ENCODE data around the gene MARCHF2. TPM values are rescaled to one million over a fixed set of nuclear protein-coding genes. Genes with fewer than 3 reads are reported as not detected.
A peak's percentile ranks its signal among the peaks of the same experiment; 100 is the strongest.

MARCHF2 gene
- total RNA-seq, 2 experiments from 2014 or later, result 20.0 to 22.2 TPM

DNA sequence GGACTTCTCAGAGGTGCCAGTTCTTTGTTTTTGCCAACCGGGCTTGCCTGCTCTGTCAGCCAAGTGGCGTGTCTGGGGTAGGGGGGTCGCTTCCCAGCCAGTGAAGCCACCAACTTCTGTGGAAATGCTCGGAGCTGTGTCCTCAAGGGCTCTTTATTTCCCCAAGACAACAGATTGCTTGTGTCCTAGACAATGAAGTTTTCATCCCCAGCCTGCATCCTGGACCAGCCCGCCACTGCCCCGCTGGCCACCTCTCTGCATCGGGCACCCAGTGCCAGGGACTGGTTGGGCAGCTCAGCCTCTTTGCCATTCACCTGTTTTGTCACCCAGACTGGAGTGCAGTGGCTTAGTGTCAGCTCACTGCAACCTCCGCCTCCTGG lies 19.2 kb upstream of the MARCHF2 start:
- H3K27ac Mint-ChIP-seq, result no peak overlapping the region
- TF ChIP-seq, protein P1, sequence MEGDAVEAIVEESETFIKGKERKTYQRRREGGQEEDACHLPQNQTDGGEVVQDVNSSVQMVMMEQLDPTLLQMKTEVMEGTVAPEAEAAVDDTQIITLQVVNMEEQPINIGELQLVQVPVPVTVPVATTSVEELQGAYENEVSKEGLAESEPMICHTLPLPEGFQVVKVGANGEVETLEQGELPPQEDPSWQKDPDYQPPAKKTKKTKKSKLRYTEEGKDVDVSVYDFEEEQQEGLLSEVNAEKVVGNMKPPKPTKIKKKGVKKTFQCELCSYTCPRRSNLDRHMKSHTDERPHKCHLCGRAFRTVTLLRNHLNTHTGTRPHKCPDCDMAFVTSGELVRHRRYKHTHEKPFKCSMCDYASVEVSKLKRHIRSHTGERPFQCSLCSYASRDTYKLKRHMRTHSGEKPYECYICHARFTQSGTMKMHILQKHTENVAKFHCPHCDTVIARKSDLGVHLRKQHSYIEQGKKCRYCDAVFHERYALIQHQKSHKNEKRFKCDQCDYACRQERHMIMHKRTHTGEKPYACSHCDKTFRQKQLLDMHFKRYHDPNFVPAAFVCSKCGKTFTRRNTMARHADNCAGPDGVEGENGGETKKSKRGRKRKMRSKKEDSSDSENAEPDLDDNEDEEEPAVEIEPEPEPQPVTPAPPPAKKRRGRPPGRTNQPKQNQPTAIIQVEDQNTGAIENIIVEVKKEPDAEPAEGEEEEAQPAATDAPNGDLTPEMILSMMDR (IDR thresholded peaks at IDR 0.05), result no peak
- intact Hi-C loops (cut with DNase I, micrococcal nuclease), result loop anchor here in 1 of 2 experiments (5.0 to 10.0 kb wide), 2 partner anchors 438 to 449 kb away; partner anchors contain the start of genes MBD3L1, TIMM44 and ZNF558
- ATAC-seq (ENCODE audit: poor library complexity), result no peak
- H3K36me3 Mint-ChIP-seq (ENCODE audit: low read depth), result peaks cover 23% of the 10 kb centered on the region
- no peaks in the 10 kb centered on the region for H3K9me3 ChIP-seq (ENCODE audit: control insufficient read depth in 1 of 2, insufficient read depth in 1 of 2, low read length in 2 of 2)
- peaks cover 43% of the 10 kb centered on the region for H3K4me1 Mint-ChIP-seq (ENCODE audit: low read depth)
- peak overlapping the region in 1 of 2 donors; percentile 13 for H3K27ac ChIP-seq (ENCODE audit: low read depth in 1 of 2, low read length in 2 of 2)
- ChIA-PET CTCF (no interaction called here), POLR2A (interaction anchor here (0.7 kb wide), 1 partner anchor 72 kb away, joined by 3 read pairs; the partner anchor contains the start of genes NDUFA7 and RPS28)
- no peak overlapping the region for H3K4me3 ChIP-seq (ENCODE audit: low read length)
- H3K27me3 Mint-ChIP-seq, result no peaks in the 10 kb centered on the region
- no peaks in the 10 kb centered on the region for H3K9me3 Mint-ChIP-seq
- H3K27me3 ChIP-seq (ENCODE audit: control insufficient read depth in 1 of 2, insufficient read depth in 2 of 2, low read length in 2 of 2), result no peaks in the 10 kb centered on the region
- H3K4me3 Mint-ChIP-seq, result no peak overlapping the region
- peaks cover 4% of the 10 kb centered on the region for H3K36me3 ChIP-seq (ENCODE audit: insufficient read depth, low read length)
- H3K4me1 ChIP-seq (ENCODE audit: insufficient read depth, low read length), result peaks cover 48% of the 10 kb centered on the region
- no peak for DNase-seq

DNA sequence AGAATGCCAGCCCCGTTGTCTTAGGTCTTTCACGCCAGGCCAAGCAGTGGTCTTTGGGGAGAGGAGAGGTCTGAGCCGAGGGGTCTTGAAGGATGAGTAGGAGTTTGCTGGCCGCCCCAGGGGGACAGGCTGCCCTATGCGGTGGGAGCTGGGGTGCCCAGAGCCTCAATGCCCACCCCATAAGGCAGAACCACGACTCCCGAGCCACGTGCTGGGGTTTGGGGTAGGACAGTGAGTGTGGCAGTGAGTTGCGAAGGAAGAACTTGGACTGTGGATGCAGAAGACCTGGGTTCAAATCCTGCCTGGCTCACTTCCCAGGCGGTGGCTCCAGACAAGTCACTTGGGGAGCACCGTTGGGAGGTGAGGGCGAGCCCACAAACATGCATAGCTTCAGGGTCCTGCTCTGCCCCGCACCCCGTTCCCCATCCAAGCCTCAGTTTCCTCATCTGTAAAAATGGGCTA lies 17.5 kb upstream of the MARCHF2 start:
- ATAC-seq (ENCODE audit: poor library complexity), result no peak
- Histone ChIP-seq H3K36me3 (ENCODE audit: insufficient read depth, low read length) (peaks cover 15% of the 10 kb centered on the region), H3K4me1 (ENCODE audit: insufficient read depth, low read length) (peaks cover 41% of the 10 kb centered on the region), H3K27ac (ENCODE audit: low read depth in 1 of 2, low read length in 2 of 2) (no peak overlapping the region), H3K9me3 (ENCODE audit: control insufficient read depth in 1 of 2, insufficient read depth in 1 of 2, low read length in 2 of 2) (no peaks in the 10 kb centered on the region), H3K27me3 (ENCODE audit: control insufficient read depth in 1 of 2, insufficient read depth in 2 of 2, low read length in 2 of 2) (no peaks in the 10 kb centered on the region), H3K4me3 (ENCODE audit: low read length) (no peak overlapping the region)
- no peak overlapping the region for H3K4me3 Mint-ChIP-seq
- H3K4me1 Mint-ChIP-seq (ENCODE audit: low read depth), result peaks cover 37% of the 10 kb centered on the region
- intact Hi-C loops (cut with DNase I, micrococcal nuclease), result loop anchor here (1.0 to 10.0 kb wide), 2 partner anchors 41 to 451 kb away; partner anchors contain the start of gene TIMM44 (in 1 of the 2)
- no peak for DNase-seq
- TF ChIP-seq, protein P1 (IDR thresholded peaks at IDR 0.05), result no peak
- H3K27ac Mint-ChIP-seq, result no peak overlapping the region
- peaks cover 39% of the 10 kb centered on the region for H3K36me3 Mint-ChIP-seq (ENCODE audit: low read depth)
- ChIA-PET CTCF (no interaction called here), POLR2A (no interaction called here)
- no peaks in the 10 kb centered on the region for H3K9me3 Mint-ChIP-seq
- no peaks in the 10 kb centered on the region for H3K27me3 Mint-ChIP-seq

DNA sequence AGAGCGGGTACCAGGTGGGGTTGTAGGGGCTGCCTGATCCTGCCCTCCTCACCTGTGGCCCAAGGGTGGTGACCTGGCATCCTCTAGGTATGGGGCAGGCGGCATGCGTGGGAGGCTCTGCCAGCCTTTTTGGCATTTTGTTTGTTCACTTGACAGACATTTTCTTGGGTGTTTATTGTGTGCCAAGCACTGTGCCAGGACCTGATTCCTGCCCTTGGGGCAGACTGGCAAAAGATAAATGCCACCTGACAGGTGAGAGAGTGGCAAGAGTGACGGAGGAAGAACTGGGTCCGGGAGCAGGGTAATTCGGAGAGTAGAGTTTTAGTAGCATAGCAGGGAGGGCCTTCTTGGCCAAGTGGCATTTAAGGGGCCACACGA lies 16.9 kb upstream of the MARCHF2 start:
- Histone ChIP-seq H3K27ac (ENCODE audit: low read depth in 1 of 2, low read length in 2 of 2) (no peak overlapping the region), H3K36me3 (ENCODE audit: insufficient read depth, low read length) (peaks cover 17% of the 10 kb centered on the region), H3K9me3 (ENCODE audit: control insufficient read depth in 1 of 2, insufficient read depth in 1 of 2, low read length in 2 of 2) (no peaks in the 10 kb centered on the region), H3K4me1 (ENCODE audit: insufficient read depth, low read length) (peaks cover 36% of the 10 kb centered on the region), H3K4me3 (ENCODE audit: low read length) (no peak overlapping the region), H3K27me3 (ENCODE audit: control insufficient read depth in 1 of 2, insufficient read depth in 2 of 2, low read length in 2 of 2) (no peaks in the 10 kb centered on the region)
- H3K9me3 Mint-ChIP-seq, result no peaks in the 10 kb centered on the region
- POLR2A ChIA-PET, result no interaction called here
- CTCF ChIA-PET, result no interaction called here
- intact Hi-C loops (cut with DNase I, micrococcal nuclease), result loop anchor here (1.0 to 10.0 kb wide), 2 partner anchors 42 to 451 kb away; partner anchors contain the start of gene TIMM44 (in 1 of the 2)
- H3K4me1 Mint-ChIP-seq (ENCODE audit: low read depth), result peaks cover 32% of the 10 kb centered on the region
- ATAC-seq (ENCODE audit: poor library complexity) (no peak), DNase-seq (no peak)
- H3K27me3 Mint-ChIP-seq, result no peaks in the 10 kb centered on the region
- no peak overlapping the region for H3K4me3 Mint-ChIP-seq
- peak overlapping the region; percentile 74 for H3K27ac Mint-ChIP-seq
- H3K36me3 Mint-ChIP-seq (ENCODE audit: low read depth), result peaks cover 39% of the 10 kb centered on the region
- TF ChIP-seq, protein P1 (IDR thresholded peaks at IDR 0.05), result no peak

All from CD4-positive, alpha-beta T cell (primary cell).